A673 (cell line): ENCODE results near the gene ZNF496.

ENCODE experiments used
- EZH2 ChIP-seq: fragments of 200-600 bp; sonication (generic); IDR thresholded peaks from 2 replicates; pipeline ENCODE4 v1.6.1; 2017; ENCODE audit warnings: borderline replicate concordance, low read depth, mild to moderate bottlenecking, mixed read lengths, antibody characterized with exemption, low read length; ENCODE audit not compliant: poor library complexity, severe bottlenecking
- TF ChIP-seq, protein P1 (sequence below): fragments of 300-800, 200-600 bp; sonication (generic); conservative IDR thresholded peaks from 2 replicates; pipeline ENCODE4 v1.5.1; 2017; ENCODE audit warnings: low read depth, mild to moderate bottlenecking, antibody characterized with exemption, low read length, moderate library complexity, mixed read lengths

GRCh38 chr1:247350587-247350986 is 18.9 kb upstream of the ZNF496 start:
- TF ChIP-seq, protein P1, sequence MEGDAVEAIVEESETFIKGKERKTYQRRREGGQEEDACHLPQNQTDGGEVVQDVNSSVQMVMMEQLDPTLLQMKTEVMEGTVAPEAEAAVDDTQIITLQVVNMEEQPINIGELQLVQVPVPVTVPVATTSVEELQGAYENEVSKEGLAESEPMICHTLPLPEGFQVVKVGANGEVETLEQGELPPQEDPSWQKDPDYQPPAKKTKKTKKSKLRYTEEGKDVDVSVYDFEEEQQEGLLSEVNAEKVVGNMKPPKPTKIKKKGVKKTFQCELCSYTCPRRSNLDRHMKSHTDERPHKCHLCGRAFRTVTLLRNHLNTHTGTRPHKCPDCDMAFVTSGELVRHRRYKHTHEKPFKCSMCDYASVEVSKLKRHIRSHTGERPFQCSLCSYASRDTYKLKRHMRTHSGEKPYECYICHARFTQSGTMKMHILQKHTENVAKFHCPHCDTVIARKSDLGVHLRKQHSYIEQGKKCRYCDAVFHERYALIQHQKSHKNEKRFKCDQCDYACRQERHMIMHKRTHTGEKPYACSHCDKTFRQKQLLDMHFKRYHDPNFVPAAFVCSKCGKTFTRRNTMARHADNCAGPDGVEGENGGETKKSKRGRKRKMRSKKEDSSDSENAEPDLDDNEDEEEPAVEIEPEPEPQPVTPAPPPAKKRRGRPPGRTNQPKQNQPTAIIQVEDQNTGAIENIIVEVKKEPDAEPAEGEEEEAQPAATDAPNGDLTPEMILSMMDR: no peak
- no peak for TF ChIP-seq EZH2
